Psoas muscle (tissue), 8 donors: ENCODE results near the gene LRBA. TPM values are rescaled to one million over a fixed set of nuclear protein-coding genes. Genes with fewer than 3 reads are reported as not detected.

Experiments used
- ATAC-seq, 4 donors: fragments of 200-7000 bp; cut with Tn5 transposase; one replicate each; pipeline ENCODE4 v1.9.1; 2020; ENCODE audit warnings: moderate library complexity in 3 of 4, mild to moderate bottlenecking in 2 of 4
- DNase-seq, 2 donors: peaks; one replicate each; pipeline ENCODE4 v3.0.0-alpha.2; 2020
- H3K27ac ChIP-seq: fragments of 200-600 bp; one replicate; pipeline ENCODE4 v1.8.0; 2022
- H3K27me3 ChIP-seq, 3 donors: fragments of 200-600 bp in 1 of 3; one replicate each; pipeline versions ENCODE4 v1.6.1 to v1.8.0; 2013 to 2022; ENCODE audit warnings: low read length in 2 of 3, mild to moderate bottlenecking in 2 of 3, moderate library complexity in 1 of 3; ENCODE audit not compliant: insufficient read depth in 3 of 3
- H3K36me3 ChIP-seq, 2 donors: fragments of 200-600 bp in 1 of 2; one replicate each; pipeline versions ENCODE4 v1.6.1 to v1.8.0; 2013 to 2022; ENCODE audit warnings: low read depth in 1 of 2, mild to moderate bottlenecking in 1 of 2, moderate library complexity in 1 of 2; ENCODE audit not compliant: insufficient read depth in 1 of 2
- H3K4me1 ChIP-seq: fragments of 200-600 bp; one replicate; pipeline ENCODE4 v1.8.0; 2022
- H3K4me3 ChIP-seq: fragments of 200-600 bp; one replicate; pipeline ENCODE4 v1.8.0; 2022; ENCODE audit warnings: mild to moderate bottlenecking
- H3K9me3 ChIP-seq: fragments of 200-600 bp; one replicate; pipeline ENCODE4 v1.8.0; 2022
- CTCF ChIP-seq: fragments of 200-600 bp; IDR thresholded peaks from one replicate; pipeline ENCODE4 v1.8.0; 2022; ENCODE audit warnings: antibody characterized with exemption
- WGBS, 3 donors: extraction: QIAGEN DNeasy Blood & Tissue Kit; methylation state at CpG; one replicate each; pipeline versions ENCODE4 v1.1.6 to v1.1.7; 2013; 5-methylcytosine and 5-hydroxymethylcytosine counted together
- intact Hi-C, 2 donors: fragments of 100-400 bp; cut with DNase I; formaldehyde crosslinking; loops; one replicate each; pipeline versions ENCODE4 v1.11.0 to v1.14.2; 2022
- polyA plus RNA-seq, 3 donors: library from polyadenylated mRNA; stranded (reverse); fragments of 200-250 nt; gene quantifications; one replicate each; pipeline ENCODE4 v1.2.3, GENCODE V29; 2013
- total RNA-seq, 4 donors: library from RNA; stranded (reverse); fragmentation: NEBNext Ultra II Directional in 2 of 4; extraction: Animal tissue kit (Norgen Biotek cat#: 25700) in 2 of 4; gene quantifications; one replicate each; pipeline versions ENCODE4 v1.2.1 to v1.2.4, GENCODE V29; 2021 to 2023
- donor health status: healthy with polysubstance abuse.
- donor health status: DM: no; HTN: no; CAD: no; lungs with moderate emphysema.
- donor health status: Bipolar disorder and iron deficiency.
- donor health status: healthy.
- donor health status: DM: yes; HTN: yes; CAD: no.
- donor health status: DM: no; HTN: no; CAD: no.
- donor health status: DM: no; HTN: no; CAD: no.
- donor health status: DM: yes; HTN: yes; CAD: no.

The LRBA gene
- total and polyA plus RNA-seq, 7 donors, result 2.9 to 10.6 (median 6.4) TPM

- intact Hi-C loops, result no loop called here
- H3K36me3 ChIP-seq, result no peaks in the 10 kb centered on the region
- H3K27ac ChIP-seq, result no peak overlapping the region
- no peak for DNase-seq
- H3K4me3 ChIP-seq, result no peak overlapping the region
- no peaks in the 10 kb centered on the region for H3K9me3 ChIP-seq
- no peak for TF ChIP-seq CTCF
- no peaks in the 10 kb centered on the region for H3K27me3 ChIP-seq
- 95 to 99% (median 98%) methylated on average over 2 of the region's 2 CpGs for WGBS, 3 donors
- no peaks in the 10 kb centered on the region for H3K4me1 ChIP-seq
- no peak for ATAC-seq
Measured at GRCh38 chr4:150988238-150988637, 26.8 kb downstream of the LRBA start.

- H3K4me1 ChIP-seq, result no peaks in the 10 kb centered on the region
- no peaks in the 10 kb centered on the region for H3K36me3 ChIP-seq
- WGBS, 3 donors, result 84 to 93% (median 90%) methylated on average over 3 of the region's 3 CpGs
- no peak overlapping the region for H3K4me3 ChIP-seq
- no peak overlapping the region for H3K27ac ChIP-seq
- H3K27me3 ChIP-seq, result no peaks in the 10 kb centered on the region
- DNase-seq, result no peak
- intact Hi-C loops, result no loop called here
- no peak for ATAC-seq
- no peaks in the 10 kb centered on the region for H3K9me3 ChIP-seq
- no peak for TF ChIP-seq CTCF
Measured at GRCh38 chr4:150987204-150987603, 27.9 kb downstream of the LRBA start.

DNA sequence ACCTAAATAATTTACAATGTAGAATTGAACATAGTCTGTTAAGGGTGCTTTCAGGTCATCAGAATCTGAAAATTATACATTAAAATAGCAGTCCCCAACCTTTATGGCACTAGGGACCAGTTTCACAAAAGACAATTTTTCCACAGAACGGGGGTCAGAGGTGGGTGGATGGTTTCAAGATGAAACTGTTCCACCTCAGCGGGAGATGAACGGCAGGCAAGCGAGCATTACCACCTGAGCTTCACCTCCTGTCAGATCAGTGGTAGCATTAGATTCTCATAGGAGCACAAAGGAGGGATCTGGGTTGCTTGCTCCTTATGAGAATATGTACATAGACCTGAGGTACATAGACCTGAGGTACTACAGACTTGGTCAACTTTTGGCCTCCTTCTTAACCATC is 29.0 kb downstream of the LRBA start:
- Histone ChIP-seq H3K4me3 (no peak overlapping the region), H3K9me3 (no peaks in the 10 kb centered on the region), H3K4me1 (no peaks in the 10 kb centered on the region), H3K27me3 (no peaks in the 10 kb centered on the region), H3K36me3 (no peaks in the 10 kb centered on the region), H3K27ac (no peak overlapping the region)
- TF ChIP-seq CTCF, result no peak
- intact Hi-C loops, result no loop called here
- WGBS, 3 donors, result 94 to 98% (median 95%) methylated on average over 4 of the region's 4 CpGs
- ATAC-seq, result no peak
- no peak for DNase-seq

DNA sequence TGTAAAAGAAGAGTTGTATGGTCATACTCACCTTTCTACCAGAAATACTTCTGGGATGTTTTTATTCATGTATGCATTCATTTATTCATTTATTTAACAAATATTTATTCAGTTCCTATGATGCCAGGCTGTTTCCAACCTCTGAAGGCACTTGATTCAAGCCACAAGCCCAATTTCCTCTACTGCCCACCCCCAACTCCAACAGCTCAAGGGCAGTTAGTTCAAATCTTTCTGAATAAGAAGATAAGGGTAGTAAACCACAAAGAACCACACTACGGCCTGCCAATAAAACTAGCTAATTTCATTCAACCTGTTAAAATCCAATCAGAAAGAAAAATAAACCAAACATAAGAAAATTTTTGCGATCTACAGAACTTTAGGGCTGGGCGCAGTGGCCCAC is 31.2 kb downstream of the LRBA start:
- intact Hi-C loops, result no loop called here
- TF ChIP-seq CTCF, result no peak
- Histone ChIP-seq H3K27ac (no peak overlapping the region), H3K4me3 (no peak overlapping the region), H3K36me3 (no peaks in the 10 kb centered on the region), H3K9me3 (no peaks in the 10 kb centered on the region), H3K27me3 (no peaks in the 10 kb centered on the region), H3K4me1 (no peaks in the 10 kb centered on the region)
- ATAC-seq, result no peak
- WGBS, 3 donors, result 94 to 97% (median 97%) methylated on average over 3 of the region's 3 CpGs
- DNase-seq, result no peak

GRCh38 chr4:150982557-150983233 is 32.4 kb downstream of the LRBA start:
- DNase-seq (no peak), ATAC-seq (no peak)
- Histone ChIP-seq H3K9me3 (no peaks in the 10 kb centered on the region), H3K36me3 (no peaks in the 10 kb centered on the region), H3K4me1 (no peaks in the 10 kb centered on the region), H3K27me3 (no peaks in the 10 kb centered on the region), H3K4me3 (no peak overlapping the region), H3K27ac (no peak overlapping the region)
- intact Hi-C loops, result no loop called here
- no peak for TF ChIP-seq CTCF
- 100% methylated on average over 1 of the region's 1 CpG for WGBS, 3 donors
